ENCODE data around the gene PLGRKT.

- TF ChIP-seq EZH2 (IDR thresholded peaks at IDR 0.05; ENCODE audit: low read depth) (no peak), CTCF (conservative IDR thresholded peaks at IDR 0.05) (no peak; the same call in 1 of the 2 replicates)
Measured at GRCh38 chr9:5437254-5438216, at the start of gene PLGRKT.

All from PC-9 (cell line).